ENCODE measurements around the gene JMJD4. TPM values are rescaled to one million over a fixed set of nuclear protein-coding genes. Genes with fewer than 3 reads are reported as not detected.
A peak's percentile ranks its signal among the peaks of the same experiment; 100 is the strongest.

Gene JMJD4
- total RNA-seq, 1 donor from 2014 or later, result 33.9 TPM

- no peak for DNase-seq (ENCODE audit: low spot score)
- H3K4me3 Mint-ChIP-seq, result no peak overlapping the region
- peaks cover 62% of the 10 kb centered on the region for H3K4me1 Mint-ChIP-seq (ENCODE audit: low read depth)
- no peaks in the 10 kb centered on the region for H3K9me3 Mint-ChIP-seq
- intact Hi-C loops (cut with micrococcal nuclease), result loop anchor here (10.0 kb wide), 1 partner anchor 813 kb away; the partner anchor contains the start of gene COQ8A
- peaks cover 45% of the 10 kb centered on the region for H3K36me3 Mint-ChIP-seq (ENCODE audit: low read depth)
- no peak overlapping the region for H3K27ac Mint-ChIP-seq
- no peaks in the 10 kb centered on the region for H3K27me3 Mint-ChIP-seq (ENCODE audit: insufficient read depth)
Observed at GRCh38 chr1:227757781-227758180, 22.7 kb upstream of the JMJD4 start.

GRCh38 chr1:227756172-227756959 lies 21.3 kb upstream of the JMJD4 start:
- no peak overlapping the region for H3K4me3 Mint-ChIP-seq
- peaks cover 49% of the 10 kb centered on the region for H3K4me1 Mint-ChIP-seq (ENCODE audit: low read depth)
- H3K27me3 Mint-ChIP-seq (ENCODE audit: insufficient read depth), result no peaks in the 10 kb centered on the region
- DNase-seq (ENCODE audit: low spot score), result no peak
- H3K36me3 Mint-ChIP-seq (ENCODE audit: low read depth), result peaks cover 43% of the 10 kb centered on the region
- H3K9me3 Mint-ChIP-seq, result no peaks in the 10 kb centered on the region
- intact Hi-C loops (cut with micrococcal nuclease), result loop anchor here (10.0 kb wide), 1 partner anchor 812 kb away; the partner anchor contains the start of gene COQ8A
- no peak overlapping the region for H3K27ac Mint-ChIP-seq

GRCh38 chr1:227754958-227755357 lies 19.9 kb upstream of the JMJD4 start:
- H3K27me3 Mint-ChIP-seq (ENCODE audit: insufficient read depth), result no peaks in the 10 kb centered on the region
- H3K4me1 Mint-ChIP-seq (ENCODE audit: low read depth), result peaks cover 37% of the 10 kb centered on the region
- no peak for DNase-seq (ENCODE audit: low spot score)
- no peaks in the 10 kb centered on the region for H3K9me3 Mint-ChIP-seq
- no peak overlapping the region for H3K27ac Mint-ChIP-seq
- intact Hi-C loops (cut with micrococcal nuclease), result loop anchor here (10.0 kb wide), 1 partner anchor 810 kb away; the partner anchor contains the start of gene COQ8A
- H3K36me3 Mint-ChIP-seq (ENCODE audit: low read depth), result peaks cover 33% of the 10 kb centered on the region
- no peak overlapping the region for H3K4me3 Mint-ChIP-seq

GRCh38 chr1:227753999-227754711 lies 19.1 kb upstream of the JMJD4 start:
- Mint-ChIP-seq H3K27me3 (ENCODE audit: insufficient read depth) (no peaks in the 10 kb centered on the region), H3K27ac (no peak overlapping the region), H3K9me3 (no peaks in the 10 kb centered on the region), H3K4me3 (no peak overlapping the region), H3K36me3 (ENCODE audit: low read depth) (peaks cover 32% of the 10 kb centered on the region), H3K4me1 (ENCODE audit: low read depth) (peaks cover 38% of the 10 kb centered on the region)
- DNase-seq (ENCODE audit: low spot score), result no peak
- intact Hi-C loops (cut with micrococcal nuclease), result loop anchor here (10.0 kb wide), 1 partner anchor 809 kb away; the partner anchor contains the start of gene COQ8A

- no peak for DNase-seq (ENCODE audit: low spot score)
- peaks cover 30% of the 10 kb centered on the region for H3K4me1 Mint-ChIP-seq (ENCODE audit: low read depth)
- no peak overlapping the region for H3K4me3 Mint-ChIP-seq
- no peaks in the 10 kb centered on the region for H3K9me3 Mint-ChIP-seq
- peaks cover 19% of the 10 kb centered on the region for H3K36me3 Mint-ChIP-seq (ENCODE audit: low read depth)
- no peak overlapping the region for H3K27ac Mint-ChIP-seq
- intact Hi-C loops (cut with micrococcal nuclease), result loop anchor here (10.0 kb wide), 1 partner anchor 805 kb away; the partner anchor contains the start of gene COQ8A
- H3K27me3 Mint-ChIP-seq (ENCODE audit: insufficient read depth), result no peaks in the 10 kb centered on the region
Observed at GRCh38 chr1:227749916-227750710, 15.0 kb upstream of the JMJD4 start.

- H3K27ac Mint-ChIP-seq, result peak overlapping the region; percentile 50
- H3K27me3 Mint-ChIP-seq (ENCODE audit: insufficient read depth), result no peaks in the 10 kb centered on the region
- no peak for DNase-seq (ENCODE audit: low spot score)
- peaks cover 19% of the 10 kb centered on the region for H3K36me3 Mint-ChIP-seq (ENCODE audit: low read depth)
- intact Hi-C loops (cut with micrococcal nuclease), result no loop called here
- H3K9me3 Mint-ChIP-seq, result no peaks in the 10 kb centered on the region
- H3K4me3 Mint-ChIP-seq, result no peak overlapping the region
- H3K4me1 Mint-ChIP-seq (ENCODE audit: low read depth), result peaks cover 31% of the 10 kb centered on the region
Observed at GRCh38 chr1:227749225-227749624, 14.1 kb upstream of the JMJD4 start.

GRCh38 chr1:227748496-227749182 lies 13.5 kb upstream of the JMJD4 start:
- H3K4me1 Mint-ChIP-seq (ENCODE audit: low read depth), result peaks cover 32% of the 10 kb centered on the region
- intact Hi-C loops (cut with micrococcal nuclease), result loop anchor here (1.0 kb wide), 1 partner anchor 14 kb away; no protein-coding TSS in a partner anchor
- no peaks in the 10 kb centered on the region for H3K9me3 Mint-ChIP-seq
- DNase-seq (ENCODE audit: low spot score), result peak; percentile 18
- H3K4me3 Mint-ChIP-seq, result peak overlapping the region; percentile 9
- H3K27ac Mint-ChIP-seq, result peak overlapping the region; percentile 50
- H3K36me3 Mint-ChIP-seq (ENCODE audit: low read depth), result peaks cover 19% of the 10 kb centered on the region
- H3K27me3 Mint-ChIP-seq (ENCODE audit: insufficient read depth), result no peaks in the 10 kb centered on the region

GRCh38 chr1:227747948-227748495 lies 12.9 kb upstream of the JMJD4 start:
- peak overlapping the region; percentile 50 for H3K27ac Mint-ChIP-seq
- H3K4me3 Mint-ChIP-seq, result no peak overlapping the region
- H3K9me3 Mint-ChIP-seq, result no peaks in the 10 kb centered on the region
- intact Hi-C loops (cut with micrococcal nuclease), result loop anchor here (1.0 kb wide), 1 partner anchor 14 kb away; no protein-coding TSS in a partner anchor
- DNase-seq (ENCODE audit: low spot score), result no peak
- H3K27me3 Mint-ChIP-seq (ENCODE audit: insufficient read depth), result no peaks in the 10 kb centered on the region
- peaks cover 19% of the 10 kb centered on the region for H3K36me3 Mint-ChIP-seq (ENCODE audit: low read depth)
- H3K4me1 Mint-ChIP-seq (ENCODE audit: low read depth), result peaks cover 32% of the 10 kb centered on the region

GRCh38 chr1:227747382-227747781 lies 12.3 kb upstream of the JMJD4 start:
- no peak overlapping the region for H3K27ac Mint-ChIP-seq
- no peaks in the 10 kb centered on the region for H3K27me3 Mint-ChIP-seq (ENCODE audit: insufficient read depth)
- no peak overlapping the region for H3K4me3 Mint-ChIP-seq
- no peak for DNase-seq (ENCODE audit: low spot score)
- H3K9me3 Mint-ChIP-seq, result no peaks in the 10 kb centered on the region
- peaks cover 19% of the 10 kb centered on the region for H3K36me3 Mint-ChIP-seq (ENCODE audit: low read depth)
- intact Hi-C loops (cut with micrococcal nuclease), result no loop called here
- peaks cover 32% of the 10 kb centered on the region for H3K4me1 Mint-ChIP-seq (ENCODE audit: low read depth)

- intact Hi-C loops (cut with micrococcal nuclease), result no loop called here
- peaks cover 15% of the 10 kb centered on the region for H3K36me3 Mint-ChIP-seq (ENCODE audit: low read depth)
- no peak overlapping the region for H3K4me3 Mint-ChIP-seq
- H3K9me3 Mint-ChIP-seq, result no peaks in the 10 kb centered on the region
- H3K27ac Mint-ChIP-seq, result no peak overlapping the region
- no peaks in the 10 kb centered on the region for H3K27me3 Mint-ChIP-seq (ENCODE audit: insufficient read depth)
- no peak for DNase-seq (ENCODE audit: low spot score)
- peaks cover 32% of the 10 kb centered on the region for H3K4me1 Mint-ChIP-seq (ENCODE audit: low read depth)
Observed at GRCh38 chr1:227746676-227747075, 11.6 kb upstream of the JMJD4 start.

GRCh38 chr1:227745568-227746265 lies 10.6 kb upstream of the JMJD4 start:
- no peak overlapping the region for H3K27ac Mint-ChIP-seq
- H3K4me1 Mint-ChIP-seq (ENCODE audit: low read depth), result peaks cover 28% of the 10 kb centered on the region
- no peak for DNase-seq (ENCODE audit: low spot score)
- no peaks in the 10 kb centered on the region for H3K27me3 Mint-ChIP-seq (ENCODE audit: insufficient read depth)
- no peaks in the 10 kb centered on the region for H3K9me3 Mint-ChIP-seq
- intact Hi-C loops (cut with micrococcal nuclease), result no loop called here
- no peak overlapping the region for H3K4me3 Mint-ChIP-seq
- peaks cover 12% of the 10 kb centered on the region for H3K36me3 Mint-ChIP-seq (ENCODE audit: low read depth)

All from activated T-helper 1 cell treated with anti-CD3 and anti-CD28 coated beads, Interleukin-12 subunit alpha, Interleukin-12 subunit beta, Interleukin-2, Interleukin-4 antibody, amounts not matched to agents 30 ng/mL and 10 ng/mL and 1 ng/mL, durations not matched to agents 14 hours and 24 hours and 36 hours (primary cell).